LoVo (cell line): Measurements from ENCODE around the gene MUC5B.
A peak's percentile ranks its signal among the peaks of the same experiment; 100 is the strongest.

Experiments used
- DNase-seq: peaks from one replicate; pipeline ENCODE4 v3.0.0-alpha.2; 2016; ENCODE audit warnings: low spot score

MUC5B gene

GRCh38 chr11:1285876-1286275 lies 63.0 kb downstream of the MUC5B start:
- DNase-seq, result no peak

- DNase-seq, result no peak
Measured at GRCh38 chr11:1287928-1288327, 65.1 kb downstream of the MUC5B start.

- DNase-seq, result no peak
Measured at GRCh38 chr11:1288426-1289151, 65.7 kb downstream of the MUC5B start.

GRCh38 chr11:1289211-1289935 lies 66.5 kb downstream of the MUC5B start:
- no peak for DNase-seq

GRCh38 chr11:1290052-1291040 lies 67.5 kb downstream of the MUC5B start:
- no peak for DNase-seq

GRCh38 chr11:1291295-1292017 lies 68.6 kb downstream of the MUC5B start:
- DNase-seq, result no peak

- no peak for DNase-seq
Measured at GRCh38 chr11:1292018-1292643, 69.3 kb downstream of the MUC5B start.

- no peak for DNase-seq
Measured at GRCh38 chr11:1292644-1293618, 70.1 kb downstream of the MUC5B start.

GRCh38 chr11:1293619-1294015 lies 70.8 kb downstream of the MUC5B start:
- no peak for DNase-seq

GRCh38 chr11:1295086-1295485 lies 72.2 kb downstream of the MUC5B start:
- no peak for DNase-seq

- DNase-seq, result no peak
Measured at GRCh38 chr11:1295591-1295990, 72.7 kb downstream of the MUC5B start.

- DNase-seq, result no peak
Measured at GRCh38 chr11:1296287-1296686, 73.4 kb downstream of the MUC5B start.

- DNase-seq, result no peak
Measured at GRCh38 chr11:1297011-1297575, 74.2 kb downstream of the MUC5B start.

- DNase-seq, result no peak
Measured at GRCh38 chr11:1297576-1298473, 75.0 kb downstream of the MUC5B start.

- peak; percentile 44 for DNase-seq
Measured at GRCh38 chr11:1298695-1299492, 76.0 kb downstream of the MUC5B start.

- DNase-seq, result no peak
Measured at GRCh38 chr11:1299621-1300020, 76.8 kb downstream of the MUC5B start.

GRCh38 chr11:1300121-1300520 lies 77.3 kb downstream of the MUC5B start:
- DNase-seq, result no peak
